HEK293 (cell line): ENCODE data around the gene TBC1D20.

Experiments
- CTCF ChIA-PET: fragments of 350-600 bp; formaldehyde crosslinking; extraction: SDS; loops from one replicate; lab custom pipeline; 2021; ENCODE audit warnings: antibody characterized with exemption; lab: Yijun Ruan, JAX
- POLR2A ChIA-PET: fragments of 300-600 bp; formaldehyde crosslinking; extraction: SDS; loops from one replicate; lab custom pipeline; 2020; ENCODE audit warnings: antibody characterized with exemption, inconsistent platforms; lab: Yijun Ruan, JAX
- H3K27ac ChIP-seq: fragments of 200-500 bp; sonication (Bioruptor generic); 2 replicates; pipeline ENCODE4 v1.5.1; 2014; ENCODE audit warnings: low read depth, low read length, control low read depth, inconsistent platforms; ENCODE audit errors: extremely low read depth
- H3K36me3 ChIP-seq, 2 experiments: fragments of 200-500 bp in 1 of 2; sonication (Bioruptor generic) in 1 of 2; 1 replicate in 1 of 2; 2 replicates in 1 of 2; pipeline ENCODE4 v1.5.1; 2014 to 2017; ENCODE audit warnings: inconsistent platforms in 2 of 2, low read length in 2 of 2; ENCODE audit not compliant: control insufficient read depth in 2 of 2, insufficient read depth in 1 of 2
- H3K4me1 ChIP-seq: fragments of 200-500 bp; sonication (Bioruptor generic); 2 replicates; pipeline ENCODE4 v1.5.1; 2014; ENCODE audit warnings: mild to moderate bottlenecking, low read length, inconsistent platforms; ENCODE audit not compliant: control insufficient read depth, insufficient read depth
- H3K4me3 ChIP-seq: 2 replicates; pipeline ENCODE4 v1.5.1; 2011; ENCODE audit warnings: low read depth, mild to moderate bottlenecking, control low read depth, low read length, moderate library complexity
- H3K9me3 ChIP-seq: fragments of 200-500 bp; sonication (Bioruptor generic); 2 replicates; pipeline ENCODE4 v1.5.1; 2014; ENCODE audit warnings: low read depth, low read length, inconsistent platforms; ENCODE audit not compliant: control insufficient read depth, insufficient read depth
- AEBP2 ChIP-seq: fragments of 450-650 bp; formaldehyde crosslinking; IDR thresholded peaks from 2 replicates; pipeline ENCODE4 v1.5.1; 2016; ENCODE audit warnings: missing biosample characterization, missing genetic modification characterization, borderline replicate concordance
- BCL11B ChIP-seq: fragments of 450-650 bp; formaldehyde crosslinking; IDR thresholded peaks from 2 replicates; pipeline ENCODE4 v1.5.1; 2016; ENCODE audit warnings: low read depth, missing biosample characterization, missing genetic modification characterization
- ELK4 ChIP-seq: IDR thresholded peaks from 2 replicates; pipeline ENCODE4 v1.6.1; 2011; ENCODE audit warnings: mild to moderate bottlenecking, low read depth, low read length, borderline replicate concordance
- FEZF1 ChIP-seq: fragments of 450-650 bp; formaldehyde crosslinking; IDR thresholded peaks from 2 replicates; pipeline ENCODE4 v1.5.1; 2016; ENCODE audit warnings: missing biosample characterization, missing genetic modification characterization
- GFI1B ChIP-seq: fragments of 450-650 bp; formaldehyde crosslinking; IDR thresholded peaks from 2 replicates; pipeline ENCODE4 v1.5.1; 2016; ENCODE audit warnings: missing biosample characterization, missing genetic modification characterization
- GLIS1 ChIP-seq: fragments of 450-650 bp; formaldehyde crosslinking; IDR thresholded peaks from 2 replicates; pipeline ENCODE4 v1.5.1; 2016; ENCODE audit warnings: missing biosample characterization, missing genetic modification characterization
- IKZF3 ChIP-seq: fragments of 450-650 bp; IDR thresholded peaks from 2 replicates; pipeline ENCODE4 v1.5.0; 2018; ENCODE audit warnings: missing biosample characterization, mild to moderate bottlenecking, missing genetic modification characterization, moderate library complexity
- KLF1 ChIP-seq: fragments of 450-650 bp; formaldehyde crosslinking; IDR thresholded peaks from 2 replicates; pipeline ENCODE4 v1.5.1; 2016; ENCODE audit warnings: missing biosample characterization, missing genetic modification characterization
- PATZ1 ChIP-seq: fragments of 450-650 bp; formaldehyde crosslinking; IDR thresholded peaks from 2 replicates; pipeline ENCODE4 v1.5.1; 2016; ENCODE audit warnings: missing biosample characterization, missing genetic modification characterization
- PRDM10 ChIP-seq: fragments of 450-650 bp; formaldehyde crosslinking; IDR thresholded peaks from 2 replicates; pipeline ENCODE4 v1.5.1; 2016; ENCODE audit warnings: missing biosample characterization, missing genetic modification characterization
- ZBTB48 ChIP-seq: fragments of 450-650 bp; formaldehyde crosslinking; IDR thresholded peaks from 2 replicates; pipeline ENCODE4 v1.5.1; 2016; ENCODE audit warnings: missing biosample characterization, missing genetic modification characterization
- ZBTB8A ChIP-seq: fragments of 450-650 bp; formaldehyde crosslinking; IDR thresholded peaks from 2 replicates; pipeline ENCODE4 v1.5.1; 2016; ENCODE audit warnings: missing biosample characterization, missing genetic modification characterization
- ZFP69B ChIP-seq: fragments of 450-650 bp; formaldehyde crosslinking; IDR thresholded peaks from 2 replicates; pipeline ENCODE4 v1.5.1; 2016; ENCODE audit warnings: missing biosample characterization, missing genetic modification characterization
- ZNF121 ChIP-seq: fragments of 450-650 bp; formaldehyde crosslinking; IDR thresholded peaks from 2 replicates; pipeline ENCODE4 v1.5.1; 2016; ENCODE audit warnings: missing biosample characterization, missing genetic modification characterization
- ZNF155 ChIP-seq: fragments of 450-650 bp; formaldehyde crosslinking; IDR thresholded peaks from 2 replicates; pipeline ENCODE4 v1.5.1; 2016; ENCODE audit warnings: missing biosample characterization, missing genetic modification characterization
- ZNF19 ChIP-seq: fragments of 450-650 bp; formaldehyde crosslinking; IDR thresholded peaks from 2 replicates; pipeline ENCODE4; 2016; ENCODE audit warnings: missing biosample characterization, missing genetic modification characterization, low read depth
- ZNF37A ChIP-seq: fragments of 450-650 bp; IDR thresholded peaks from 2 replicates; pipeline ENCODE4 v1.5.1; 2018; ENCODE audit warnings: missing biosample characterization, missing genetic modification characterization
- ZNF518A ChIP-seq: fragments of 450-650 bp; formaldehyde crosslinking; conservative IDR thresholded peaks from 2 replicates; pipeline ENCODE4 v1.5.1; 2016; ENCODE audit warnings: low read depth, missing biosample characterization, missing genetic modification characterization
- ZNF548 ChIP-seq: fragments of 450-650 bp; formaldehyde crosslinking; IDR thresholded peaks from 2 replicates; pipeline ENCODE4 v1.5.1; 2016; ENCODE audit warnings: missing biosample characterization, missing genetic modification characterization
- ZNF561 ChIP-seq: fragments of 450-650 bp; IDR thresholded peaks from 2 replicates; pipeline ENCODE4 v1.5.1; 2018; ENCODE audit warnings: missing biosample characterization, missing genetic modification characterization, borderline replicate concordance
- ZNF585B ChIP-seq: fragments of 450-650 bp; formaldehyde crosslinking; IDR thresholded peaks from 2 replicates; pipeline ENCODE4 v1.5.1; 2016; ENCODE audit warnings: missing biosample characterization, missing genetic modification characterization
- ZNF624 ChIP-seq: fragments of 450-650 bp; formaldehyde crosslinking; IDR thresholded peaks from 2 replicates; pipeline ENCODE4 v1.5.1; 2017; ENCODE audit warnings: missing biosample characterization, missing genetic modification characterization
- ZNF626 ChIP-seq: fragments of 450-650 bp; sonication (Bioruptor Pico); formaldehyde crosslinking; IDR thresholded peaks from 2 replicates; pipeline ENCODE4 v1.5.1; 2018; ENCODE audit warnings: missing biosample characterization, missing genetic modification characterization, inconsistent platforms

The TBC1D20 gene

GRCh38 chr20:407953-408842 lies 54.1 kb downstream of the TBC1D20 start, which contains the start of gene RBCK1:
TSS of gene RBCK1 (plus strand) at chr20:408299. CDS start at chr20:408758, 459 bp downstream.
- POLR2A ChIA-PET, result interaction anchor here (0.6 to 1.5 kb wide), 22 partner anchors 9 to 331 kb away, joined by 3 to 20 read pairs (median 4); partner anchors contain the start of genes CSNK2A1 and TRIB3
- H3K27ac ChIP-seq, result peak within 1 kb of the TSS; percentile 84
- H3K4me3 ChIP-seq, result peak within 1 kb of the TSS; percentile 83
- H3K9me3 ChIP-seq, result no peaks in the 10 kb centered on the region
- peaks cover 23 to 32% of the 10 kb centered on the region in 2 experiments for H3K36me3 ChIP-seq
- CTCF ChIA-PET, result interaction anchor here (0.7 to 1.2 kb wide), 4 partner anchors 41 to 70 kb away, joined by 3 to 5 read pairs (median 3); no protein-coding TSS in a partner anchor
- peaks cover 6% of the 10 kb centered on the region for H3K4me1 ChIP-seq
- TF ChIP-seq GFI1B (tag by site-specific recombination), result no peak
- TF ChIP-seq FEZF1, result no peak
- no peak for TF ChIP-seq ZNF624
- peak; percentile 83 for TF ChIP-seq ZBTB8A (tag by site-specific recombination)
- TF ChIP-seq ZNF585B, result no peak
- TF ChIP-seq ZNF626 (tag by site-specific recombination), result no peak
- no peak for TF ChIP-seq ZNF518A (tag by site-specific recombination)
- no peak for TF ChIP-seq AEBP2 (tag by site-specific recombination)
- TF ChIP-seq ZFP69B (tag by site-specific recombination), result no peak; the same call in 1 of the 2 replicates
- no peak for TF ChIP-seq ZNF121 (tag by site-specific recombination)
- TF ChIP-seq ZNF155, result no peak
- TF ChIP-seq GLIS1 (tag by site-specific recombination), result peak; percentile 36; the same call in 1 of the 2 replicates
- no peak for TF ChIP-seq IKZF3 (tag by site-specific recombination)
- TF ChIP-seq BCL11B (tag by site-specific recombination), result no peak
- peak; percentile 85 for TF ChIP-seq PATZ1 (tag by site-specific recombination)
- peak; percentile 42; the same call in 1 of the 2 replicates for TF ChIP-seq ZNF561 (tag by site-specific recombination)
- peak; percentile 98 for TF ChIP-seq PRDM10
- TF ChIP-seq ZNF19 (tag by site-specific recombination), result no peak
- no peak for TF ChIP-seq ZBTB48 (tag by site-specific recombination)
- TF ChIP-seq KLF1 (tag by site-specific recombination), result peak; percentile 51
- peak; percentile 60; the same call in 1 of the 2 replicates for TF ChIP-seq ELK4
- no peak for TF ChIP-seq ZNF548 (tag by site-specific recombination)
- no peak for TF ChIP-seq ZNF37A (tag by site-specific recombination)
